Measurements from ENCODE around the gene DDIT3.

Gene DDIT3

GRCh38 chr12:57485695-57486094 lies 34.6 kb downstream of the DDIT3 start:
- no peak for TF ChIP-seq CTCF (IDR thresholded peaks at IDR 0.05)

- TF ChIP-seq CTCF (IDR thresholded peaks at IDR 0.05), result no peak
Measured at GRCh38 chr12:57483466-57483865, 36.8 kb downstream of the DDIT3 start.

GRCh38 chr12:57481671-57482070 lies 38.6 kb downstream of the DDIT3 start:
- TF ChIP-seq CTCF (IDR thresholded peaks at IDR 0.05), result no peak

- TF ChIP-seq CTCF (IDR thresholded peaks at IDR 0.05), result no peak
Measured at GRCh38 chr12:57479376-57480115, 40.8 kb downstream of the DDIT3 start, which contains the start of gene ARHGAP9. Gene ARHGAP9, minus strand, starts transcription at chr12:57479866. Its CDS starts 460 bp downstream, at chr12:57479406.

GRCh38 chr12:57479043-57479375 lies 41.3 kb downstream of the DDIT3 start:
- TF ChIP-seq CTCF (IDR thresholded peaks at IDR 0.05), result no peak

- TF ChIP-seq CTCF (IDR thresholded peaks at IDR 0.05), result no peak
Measured at GRCh38 chr12:57477710-57478681, 42.3 kb downstream of the DDIT3 start.

- no peak for TF ChIP-seq CTCF (IDR thresholded peaks at IDR 0.05)
Measured at GRCh38 chr12:57476993-57477709, 43.2 kb downstream of the DDIT3 start.
